ENCODE data around the gene SELENBP1.

SELENBP1 gene

GRCh38 chr1:151344291-151344690 is 28.2 kb downstream of the SELENBP1 start:
- peaks cover 16 to 22% of the 10 kb centered on the region in 2 donors for H3K4me1 ChIP-seq (ENCODE audit: control insufficient read depth in 1 of 2, insufficient read depth in 2 of 2, low read length in 2 of 2)
- H3K9ac ChIP-seq (ENCODE audit: low read depth in 1 of 2, low read length in 2 of 2), result no peak overlapping the region
- no peaks in the 10 kb centered on the region for H3K9me3 ChIP-seq (ENCODE audit: control insufficient read depth in 1 of 2, low read length in 2 of 2)
- no peaks in the 10 kb centered on the region for H3K27me3 ChIP-seq (ENCODE audit: control insufficient read depth in 1 of 2, insufficient read depth in 2 of 2, low read length in 2 of 2)
- no peak overlapping the region for H3K4me3 ChIP-seq (ENCODE audit: low read depth in 1 of 2, low read length in 2 of 2)
- peaks cover 25 to 28% of the 10 kb centered on the region in 2 donors for H3K36me3 ChIP-seq (ENCODE audit: control insufficient read depth in 1 of 2, insufficient read depth in 2 of 2, low read length in 2 of 2)
- no peak overlapping the region for H3K27ac ChIP-seq (ENCODE audit: low read depth, low read length)

GRCh38 chr1:151343587-151343986 is 28.9 kb downstream of the SELENBP1 start:
- no peak overlapping the region for H3K4me3 ChIP-seq (ENCODE audit: low read depth in 1 of 2, low read length in 2 of 2)
- H3K27ac ChIP-seq (ENCODE audit: low read depth, low read length), result no peak overlapping the region
- no peak overlapping the region for H3K9ac ChIP-seq (ENCODE audit: low read depth in 1 of 2, low read length in 2 of 2)
- no peaks in the 10 kb centered on the region for H3K27me3 ChIP-seq (ENCODE audit: control insufficient read depth in 1 of 2, insufficient read depth in 2 of 2, low read length in 2 of 2)
- peaks cover 16 to 22% of the 10 kb centered on the region in 2 donors for H3K4me1 ChIP-seq (ENCODE audit: control insufficient read depth in 1 of 2, insufficient read depth in 2 of 2, low read length in 2 of 2)
- no peaks in the 10 kb centered on the region for H3K9me3 ChIP-seq (ENCODE audit: control insufficient read depth in 1 of 2, low read length in 2 of 2)
- peaks cover 25 to 28% of the 10 kb centered on the region in 2 donors for H3K36me3 ChIP-seq (ENCODE audit: control insufficient read depth in 1 of 2, insufficient read depth in 2 of 2, low read length in 2 of 2)

- Histone ChIP-seq H3K36me3 (ENCODE audit: control insufficient read depth in 1 of 2, insufficient read depth in 2 of 2, low read length in 2 of 2) (peaks cover 25 to 28% of the 10 kb centered on the region in 2 donors), H3K4me1 (ENCODE audit: control insufficient read depth in 1 of 2, insufficient read depth in 2 of 2, low read length in 2 of 2) (peaks cover 9 to 16% of the 10 kb centered on the region in 2 donors), H3K4me3 (ENCODE audit: low read depth in 1 of 2, low read length in 2 of 2) (no peak overlapping the region), H3K27ac (ENCODE audit: low read depth, low read length) (no peak overlapping the region), H3K27me3 (ENCODE audit: control insufficient read depth in 1 of 2, insufficient read depth in 2 of 2, low read length in 2 of 2) (no peaks in the 10 kb centered on the region), H3K9ac (ENCODE audit: low read depth in 1 of 2, low read length in 2 of 2) (no peak overlapping the region), H3K9me3 (ENCODE audit: control insufficient read depth in 1 of 2, low read length in 2 of 2) (no peaks in the 10 kb centered on the region)
Observed at GRCh38 chr1:151342569-151342968, 29.9 kb downstream of the SELENBP1 start.

GRCh38 chr1:151342021-151342420 is 30.5 kb downstream of the SELENBP1 start:
- Histone ChIP-seq H3K27me3 (ENCODE audit: control insufficient read depth in 1 of 2, insufficient read depth in 2 of 2, low read length in 2 of 2) (no peaks in the 10 kb centered on the region), H3K9ac (ENCODE audit: low read depth in 1 of 2, low read length in 2 of 2) (no peak overlapping the region), H3K9me3 (ENCODE audit: control insufficient read depth in 1 of 2, low read length in 2 of 2) (no peaks in the 10 kb centered on the region), H3K4me1 (ENCODE audit: control insufficient read depth in 1 of 2, insufficient read depth in 2 of 2, low read length in 2 of 2) (peaks cover 8 to 15% of the 10 kb centered on the region in 2 donors), H3K4me3 (ENCODE audit: low read depth in 1 of 2, low read length in 2 of 2) (no peak overlapping the region), H3K27ac (ENCODE audit: low read depth, low read length) (no peak overlapping the region), H3K36me3 (ENCODE audit: control insufficient read depth in 1 of 2, insufficient read depth in 2 of 2, low read length in 2 of 2) (peaks cover 25 to 28% of the 10 kb centered on the region in 2 donors)

GRCh38 chr1:151340870-151341754 is 31.4 kb downstream of the SELENBP1 start:
- Histone ChIP-seq H3K9ac (ENCODE audit: low read depth in 1 of 2, low read length in 2 of 2) (no peak overlapping the region), H3K27me3 (ENCODE audit: control insufficient read depth in 1 of 2, insufficient read depth in 2 of 2, low read length in 2 of 2) (no peaks in the 10 kb centered on the region)

GRCh38 chr1:151336556-151336955 is 35.9 kb downstream of the SELENBP1 start:
- no peaks in the 10 kb centered on the region for H3K27me3 ChIP-seq (ENCODE audit: control insufficient read depth in 1 of 2, insufficient read depth in 2 of 2, low read length in 2 of 2)
- H3K9me3 ChIP-seq (ENCODE audit: control insufficient read depth in 1 of 2, low read length in 2 of 2), result no peaks in the 10 kb centered on the region
- H3K4me3 ChIP-seq (ENCODE audit: low read depth in 1 of 2, low read length in 2 of 2), result no peak overlapping the region
- peaks cover 0 to 4% of the 10 kb centered on the region in 2 donors for H3K4me1 ChIP-seq (ENCODE audit: control insufficient read depth in 1 of 2, insufficient read depth in 2 of 2, low read length in 2 of 2)
- no peak overlapping the region for H3K27ac ChIP-seq (ENCODE audit: low read depth, low read length)
- H3K9ac ChIP-seq (ENCODE audit: low read depth in 1 of 2, low read length in 2 of 2), result no peak overlapping the region
- H3K36me3 ChIP-seq (ENCODE audit: control insufficient read depth in 1 of 2, insufficient read depth in 2 of 2, low read length in 2 of 2), result no peaks in the 10 kb centered on the region

More at GRCh38 chr1:151340870-151341754, 31.4 kb downstream of the SELENBP1 start:
- peaks cover 6 to 10% of the 10 kb centered on the region in 2 donors for H3K4me1 ChIP-seq (ENCODE audit: control insufficient read depth in 1 of 2, insufficient read depth in 2 of 2, low read length in 2 of 2)
- peaks cover 25 to 28% of the 10 kb centered on the region in 2 donors for H3K36me3 ChIP-seq (ENCODE audit: control insufficient read depth in 1 of 2, insufficient read depth in 2 of 2, low read length in 2 of 2)
- no peak overlapping the region for H3K27ac ChIP-seq (ENCODE audit: low read depth, low read length)
- no peaks in the 10 kb centered on the region for H3K9me3 ChIP-seq (ENCODE audit: control insufficient read depth in 1 of 2, low read length in 2 of 2)
- no peak overlapping the region for H3K4me3 ChIP-seq (ENCODE audit: low read depth in 1 of 2, low read length in 2 of 2)

GRCh38 chr1:151334822-151335221 is 37.7 kb downstream of the SELENBP1 start:
- H3K4me1 ChIP-seq (ENCODE audit: control insufficient read depth in 1 of 2, insufficient read depth in 2 of 2, low read length in 2 of 2), result no peaks in the 10 kb centered on the region

GRCh38 chr1:151327903-151328674 is 44.4 kb downstream of the SELENBP1 start:
- H3K9me3 ChIP-seq (ENCODE audit: control insufficient read depth in 1 of 2, low read length in 2 of 2), result no peaks in the 10 kb centered on the region
- H3K27me3 ChIP-seq (ENCODE audit: control insufficient read depth in 1 of 2, insufficient read depth in 2 of 2, low read length in 2 of 2), result no peaks in the 10 kb centered on the region
- peak overlapping the region; percentile 76 to 85 for H3K4me3 ChIP-seq (ENCODE audit: low read depth in 1 of 2, low read length in 2 of 2)
- peaks cover 15 to 25% of the 10 kb centered on the region in 2 donors for H3K4me1 ChIP-seq (ENCODE audit: control insufficient read depth in 1 of 2, insufficient read depth in 2 of 2, low read length in 2 of 2)
- H3K36me3 ChIP-seq (ENCODE audit: control insufficient read depth in 1 of 2, insufficient read depth in 2 of 2, low read length in 2 of 2), result peaks cover 10 to 16% of the 10 kb centered on the region in 2 donors
- peak overlapping the region; percentile 62 for H3K27ac ChIP-seq (ENCODE audit: low read depth, low read length)
- H3K9ac ChIP-seq (ENCODE audit: low read depth in 1 of 2, low read length in 2 of 2), result peak overlapping the region; percentile 67 to 92

More at GRCh38 chr1:151334822-151335221, 37.7 kb downstream of the SELENBP1 start:
- Histone ChIP-seq H3K4me3 (ENCODE audit: low read depth in 1 of 2, low read length in 2 of 2) (no peak overlapping the region), H3K36me3 (ENCODE audit: control insufficient read depth in 1 of 2, insufficient read depth in 2 of 2, low read length in 2 of 2) (no peaks in the 10 kb centered on the region), H3K9me3 (ENCODE audit: control insufficient read depth in 1 of 2, low read length in 2 of 2) (no peaks in the 10 kb centered on the region), H3K9ac (ENCODE audit: low read depth in 1 of 2, low read length in 2 of 2) (no peak overlapping the region), H3K27ac (ENCODE audit: low read depth, low read length) (no peak overlapping the region), H3K27me3 (ENCODE audit: control insufficient read depth in 1 of 2, insufficient read depth in 2 of 2, low read length in 2 of 2) (no peaks in the 10 kb centered on the region)

- H3K9me3 ChIP-seq (ENCODE audit: control insufficient read depth in 1 of 2, low read length in 2 of 2), result no peaks in the 10 kb centered on the region
- peak within 1 kb of the TSS; percentile 69 for H3K27ac ChIP-seq (ENCODE audit: low read depth, low read length)
- peak within 1 kb of the TSS; percentile 67 to 92 for H3K9ac ChIP-seq (ENCODE audit: low read depth in 1 of 2, low read length in 2 of 2)
- H3K36me3 ChIP-seq (ENCODE audit: control insufficient read depth in 1 of 2, insufficient read depth in 2 of 2, low read length in 2 of 2), result peaks cover 10 to 17% of the 10 kb centered on the region in 2 donors
- H3K4me1 ChIP-seq (ENCODE audit: control insufficient read depth in 1 of 2, insufficient read depth in 2 of 2, low read length in 2 of 2), result peaks cover 15 to 25% of the 10 kb centered on the region in 2 donors
- peak within 1 kb of the TSS; percentile 76 to 85 for H3K4me3 ChIP-seq (ENCODE audit: low read depth in 1 of 2, low read length in 2 of 2)
- H3K27me3 ChIP-seq (ENCODE audit: control insufficient read depth in 1 of 2, insufficient read depth in 2 of 2, low read length in 2 of 2), result no peaks in the 10 kb centered on the region
Observed at GRCh38 chr1:151327223-151327902, 45.1 kb downstream of the SELENBP1 start, which contains the start of gene PI4KB. Gene PI4KB (minus strand): TSS chr1:151327416. CDS start chr1:151316481, 10,935 bp downstream.
